ENCODE data around the gene C2orf92. TPM values are rescaled to one million over a fixed set of nuclear protein-coding genes. Genes with fewer than 3 reads are reported as not detected.

The C2orf92 gene
- total RNA-seq, 1 donor from 2014 or later: 5.7 TPM

DNA sequence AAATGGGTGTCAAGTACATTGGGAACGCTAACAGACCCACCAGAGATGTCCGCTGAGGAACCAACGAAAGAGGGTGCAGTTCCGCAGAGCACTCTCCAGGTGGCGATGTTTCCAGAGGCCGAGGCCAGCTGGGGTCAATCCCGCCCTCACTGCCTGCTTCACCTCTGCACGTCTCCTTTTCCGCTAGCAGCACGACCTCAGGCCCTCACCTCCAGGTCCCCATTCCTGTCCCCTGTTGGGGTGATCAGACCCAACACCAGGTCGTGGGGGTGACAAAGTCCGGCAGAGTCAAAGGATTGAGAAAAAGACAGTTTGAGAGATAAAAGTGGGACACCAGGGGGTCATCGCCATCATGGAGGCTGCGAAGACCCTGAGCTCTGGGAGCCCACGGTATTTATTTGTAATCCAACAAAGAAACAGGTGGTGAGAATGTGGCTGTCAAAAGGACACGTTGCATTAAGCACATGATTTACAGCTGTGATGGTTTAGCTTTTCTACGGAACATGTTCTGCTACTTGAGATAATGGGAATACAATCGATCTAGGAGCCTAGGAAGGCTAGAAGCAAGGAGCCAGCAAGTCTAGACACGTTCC is 71.2 kb downstream of the C2orf92 start:
- DNase-seq (ENCODE audit: low read depth): no peak

DNA sequence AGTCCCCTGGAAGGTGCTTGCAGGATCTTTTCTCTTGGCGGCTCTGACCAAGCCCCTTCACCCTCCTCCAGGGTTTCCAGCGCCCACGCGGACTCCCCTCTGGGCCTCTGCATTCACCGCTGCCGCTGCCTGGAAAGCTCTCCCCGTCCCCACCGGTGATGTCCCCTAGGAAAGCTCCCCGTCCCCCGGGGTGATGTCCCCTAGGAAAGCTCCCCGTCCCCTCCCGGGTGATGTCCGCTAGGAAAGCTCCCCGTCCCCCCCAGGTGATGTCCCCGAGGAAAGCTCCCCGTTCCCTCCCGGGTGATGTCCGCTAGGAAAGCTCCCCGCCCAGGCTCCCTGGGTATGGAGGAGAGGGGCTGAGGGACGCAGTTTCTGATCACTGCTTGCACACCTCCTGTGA is 71.7 kb downstream of the C2orf92 start:
- DNase-seq (ENCODE audit: low read depth): no peak

DNA sequence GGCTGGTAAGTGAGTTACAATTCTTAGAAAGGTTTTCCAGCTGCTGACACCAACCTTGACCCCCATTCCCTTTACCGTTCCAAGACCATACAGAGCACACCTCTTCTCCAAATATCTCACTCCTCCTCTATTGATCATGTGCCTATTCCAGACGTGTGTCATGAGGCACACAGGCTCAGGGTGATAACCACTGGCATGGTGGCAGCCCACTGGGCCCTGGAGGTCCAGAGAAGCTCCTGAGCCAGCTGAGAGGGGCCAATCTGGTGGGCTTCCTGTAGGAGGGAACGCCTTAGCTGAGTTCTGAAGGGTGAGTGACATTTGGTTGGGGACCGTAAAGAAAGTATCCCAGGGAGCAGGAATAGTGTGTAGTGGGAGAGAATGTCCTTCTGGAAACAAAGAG is 72.2 kb downstream of the C2orf92 start:
- no peak for DNase-seq (ENCODE audit: low read depth)

DNA sequence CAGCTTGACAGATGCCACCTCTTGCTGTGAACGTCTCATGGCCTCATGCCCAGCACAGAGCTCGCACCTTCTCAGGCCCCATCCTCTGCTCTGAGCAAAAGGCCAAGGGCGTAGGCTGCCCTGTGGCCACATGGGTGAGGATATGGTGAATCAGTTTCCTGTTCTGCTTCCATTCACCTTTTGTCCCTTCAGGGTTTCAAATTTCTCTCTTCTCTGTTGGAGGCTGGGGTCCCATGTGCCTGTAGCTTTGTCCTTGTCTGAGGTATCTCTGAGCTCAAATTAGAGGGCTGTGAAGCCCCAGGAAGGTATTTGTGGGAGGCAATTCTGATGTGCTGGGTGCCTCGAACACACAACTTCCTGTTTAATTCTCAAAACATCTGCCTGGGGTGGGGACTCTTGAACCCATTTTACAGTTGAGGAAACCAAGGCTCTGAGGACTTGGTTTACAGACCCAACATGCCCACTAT is 72.9 kb downstream of the C2orf92 start:
- DNase-seq (ENCODE audit: low read depth): no peak

DNA sequence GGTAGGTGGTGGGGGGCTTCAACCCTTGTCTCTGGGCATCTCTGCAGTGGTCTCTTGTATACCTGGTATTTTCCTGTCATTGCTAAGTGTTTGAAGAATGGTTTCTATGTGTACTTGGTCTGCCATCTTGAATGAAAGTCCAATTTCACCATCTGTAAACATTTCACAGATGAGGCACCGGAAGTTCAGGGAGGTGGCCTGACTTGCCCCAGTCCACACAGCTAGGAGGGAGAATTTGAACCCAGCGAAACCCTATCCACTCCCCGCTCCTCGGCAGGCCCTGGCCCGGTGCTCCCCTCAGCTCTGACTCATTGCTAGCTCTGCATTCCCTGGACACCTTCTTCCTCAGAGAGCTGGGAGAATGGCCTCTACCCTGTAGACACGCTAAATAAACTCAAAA is 74.4 kb downstream of the C2orf92 start:
- no peak for DNase-seq (ENCODE audit: low read depth)

DNA sequence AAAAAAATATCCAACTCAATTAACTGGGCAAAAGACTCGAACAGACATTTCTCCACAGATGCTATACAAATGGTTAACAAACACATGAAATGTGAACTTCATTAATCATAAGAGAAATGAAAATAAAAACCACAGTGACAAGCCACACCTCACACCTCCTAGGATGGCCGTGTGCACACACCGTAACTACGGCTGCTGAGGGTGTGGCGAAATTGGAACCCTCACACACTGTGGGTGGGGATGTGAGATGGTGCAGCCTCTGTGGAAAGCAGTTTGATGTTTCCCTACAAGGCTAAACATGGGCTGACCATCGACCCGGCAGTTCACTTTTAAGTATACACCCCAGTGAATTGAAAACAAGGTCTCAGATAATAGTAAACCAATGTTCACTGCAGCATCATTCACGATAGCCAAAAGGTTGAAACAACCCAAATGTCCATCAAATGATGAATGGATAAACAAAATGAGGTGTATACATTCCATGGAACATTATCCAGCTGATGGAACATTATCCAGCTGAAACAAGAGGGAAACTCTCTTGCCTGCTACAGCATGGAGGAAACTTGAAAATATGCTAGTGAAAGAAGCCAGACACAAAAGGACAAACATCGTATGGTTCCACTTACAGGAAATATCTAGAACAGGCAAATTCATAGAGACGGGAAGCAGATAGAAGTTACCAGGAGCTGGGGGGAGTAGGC is 76.1 kb downstream of the C2orf92 start:
- no peak for DNase-seq (ENCODE audit: low read depth)

DNA sequence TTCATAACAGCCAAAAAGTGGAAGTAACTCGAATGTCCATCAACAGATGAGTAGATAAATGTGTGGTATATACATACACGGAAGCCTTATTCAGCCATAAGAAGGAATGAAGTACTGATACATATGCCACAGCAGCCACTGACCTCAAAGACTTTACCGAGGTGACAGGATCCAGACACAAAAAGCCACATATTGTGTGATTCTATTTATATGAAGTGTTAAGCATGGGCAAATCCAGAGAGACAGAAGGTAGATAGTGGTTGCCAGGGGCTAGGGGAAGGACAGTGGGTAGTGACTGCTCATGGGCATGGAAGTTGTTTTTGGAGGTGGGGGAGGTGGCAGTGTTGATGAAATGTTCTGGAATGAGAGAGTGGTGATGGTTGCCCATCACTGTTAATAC is 77.8 kb downstream of the C2orf92 start:
- DNase-seq (ENCODE audit: low read depth): peak; percentile 72

DNA sequence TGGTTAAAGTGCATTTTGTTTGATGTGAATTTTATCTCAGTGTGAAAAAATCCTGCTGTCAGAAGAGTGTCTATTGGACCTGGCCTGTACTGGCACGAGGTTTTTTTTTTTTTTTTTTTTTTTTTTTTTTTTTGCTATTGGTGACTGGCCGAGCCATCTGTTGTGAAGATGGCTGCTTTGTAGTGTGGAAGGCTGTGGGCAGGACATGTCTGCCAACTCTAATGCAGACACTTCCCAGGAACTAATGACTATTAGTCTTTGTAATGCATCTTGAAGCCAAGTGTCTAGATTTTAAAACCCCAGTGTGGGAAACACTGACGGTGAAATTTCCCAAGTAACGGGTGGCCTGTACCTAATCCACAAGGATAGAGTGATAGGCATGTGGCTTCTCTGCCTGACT is 78.2 kb downstream of the C2orf92 start:
- peak; percentile 92 for DNase-seq (ENCODE audit: low read depth)

DNA sequence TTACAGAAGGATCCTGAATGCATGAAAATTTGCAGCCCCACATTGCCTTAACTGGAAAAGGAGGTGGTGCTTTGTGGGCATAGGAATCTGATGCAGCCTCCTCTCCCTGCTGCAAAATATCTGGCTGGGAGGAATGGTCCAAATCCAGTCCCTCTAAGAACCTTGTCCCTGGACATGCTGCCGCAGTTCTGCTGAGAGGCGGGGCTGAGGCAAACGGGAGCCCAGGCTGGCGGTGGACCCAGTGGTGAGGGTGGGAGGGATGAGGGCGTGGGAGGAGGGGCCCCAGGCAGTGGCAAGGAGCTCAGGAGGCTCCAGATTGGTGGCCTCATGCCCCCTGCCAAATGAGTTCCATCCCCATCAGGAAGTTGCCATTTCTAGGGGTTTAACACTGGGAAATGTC is 80.1 kb downstream of the C2orf92 start:
- DNase-seq (ENCODE audit: low read depth): no peak

DNA sequence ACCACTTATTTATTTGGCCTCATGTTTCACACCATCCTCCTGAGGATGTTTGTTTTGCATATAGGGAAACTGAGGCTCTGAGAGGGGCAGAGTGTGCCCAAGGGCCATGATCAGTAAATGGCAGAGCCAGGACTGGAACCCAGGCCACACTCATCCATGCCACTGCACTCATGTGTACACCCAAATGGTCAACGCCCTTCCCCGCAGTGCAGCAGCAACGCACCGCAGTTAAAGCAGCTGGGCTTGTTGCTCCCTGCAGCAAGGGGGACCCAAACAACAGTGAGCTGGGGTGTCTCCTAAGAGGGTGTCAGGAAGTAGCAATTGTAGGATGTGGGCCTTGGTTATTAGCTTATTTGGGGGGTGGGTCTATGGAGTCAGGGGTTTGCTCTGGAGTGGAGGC is 80.5 kb downstream of the C2orf92 start:
- no peak for DNase-seq (ENCODE audit: low read depth)

DNA sequence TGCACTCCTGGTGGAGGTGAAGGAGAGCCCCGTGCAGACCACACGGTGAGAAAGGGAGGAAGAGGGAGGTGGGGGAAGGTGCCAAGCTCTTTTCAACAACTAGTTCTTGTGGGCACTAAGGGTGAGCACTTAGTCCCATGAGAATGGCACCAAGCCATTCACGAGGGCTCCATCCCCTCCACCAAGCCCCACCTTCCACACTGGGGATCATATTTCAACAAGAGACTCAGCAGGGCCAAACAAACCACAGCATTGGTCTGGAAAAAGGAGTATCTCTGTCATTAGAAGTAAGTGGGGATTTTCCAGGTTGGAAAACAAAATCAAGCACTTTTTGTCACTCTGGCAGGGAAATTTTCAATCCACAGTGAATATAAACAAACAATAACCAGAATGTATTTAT is 82.2 kb downstream of the C2orf92 start:
- peak; percentile 77 for DNase-seq (ENCODE audit: low read depth)

Other genes starting within 250 kb of the C2orf92 start
- 12.8 and 15.6 TPM in 2 replicates for gene ANKRD36B, start 79.8 kb upstream of the C2orf92 start, total RNA-seq
- gene COX5B, start 23.7 kb upstream of the C2orf92 start, total RNA-seq: 228 and 268 TPM in 2 replicates
- gene ACTR1B, start 5.7 kb upstream of the C2orf92 start, total RNA-seq: 81.1 and 87.4 TPM in 2 replicates
- 2.2 and 2.3 TPM in 2 replicates for gene ZAP70, start 43.9 kb downstream of the C2orf92 start, total RNA-seq